Hepatocyte (in vitro differentiated cells): ENCODE data around the gene WDR88. TPM values are rescaled to one million over a fixed set of nuclear protein-coding genes. Genes with fewer than 3 reads are reported as not detected.
"Not testable (repeated sequence)": the region's sequence is repeated elsewhere in the genome, so short reads cannot be mapped to it uniquely, and the experiment has no call there.

Experiments
- DNase-seq: peaks from one replicate; pipeline ENCODE4 v3.0.0-alpha.2; 2016; ENCODE audit warnings: low spot score
- H2AFZ ChIP-seq: fragments of 200-600 bp; sonication (generic); 2 replicates; pipeline ENCODE4 v1.6.0; 2016; ENCODE audit warnings: antibody characterized with exemption, mild to moderate bottlenecking
- H3K27ac ChIP-seq: fragments of 200-600 bp; sonication (generic); 2 replicates; pipeline ENCODE4 v1.5.1; 2016; ENCODE audit warnings: mild to moderate bottlenecking
- H3K27me3 ChIP-seq: fragments of 200-600 bp; sonication (generic); 2 replicates; pipeline ENCODE4 v1.6.1; 2016
- H3K36me3 ChIP-seq: fragments of 200-600 bp; sonication (generic); replicated peaks from 2 replicates; pipeline ENCODE4 v1.5.1; 2016; ENCODE audit warnings: low read depth; ENCODE audit not compliant: insufficient read depth
- H3K4me1 ChIP-seq: fragments of 200-600 bp; sonication (generic); 2 replicates; pipeline ENCODE4 v1.5.1; 2016; ENCODE audit warnings: mild to moderate bottlenecking, moderate library complexity; ENCODE audit not compliant: insufficient read depth
- H3K4me2 ChIP-seq: fragments of 200-600 bp; sonication (generic); 2 replicates; pipeline ENCODE4 v1.6.0; 2016
- H3K4me3 ChIP-seq: fragments of 200-600 bp; sonication (generic); 2 replicates; pipeline ENCODE4 v1.5.1; 2016; ENCODE audit warnings: mild to moderate bottlenecking
- H3K79me2 ChIP-seq: fragments of 200-600 bp; sonication (generic); 2 replicates; pipeline ENCODE4 v1.6.0; 2017; ENCODE audit warnings: mild to moderate bottlenecking
- H3K9me2 ChIP-seq: fragments of 200-600 bp; sonication (generic); replicated peaks from 2 replicates; pipeline ENCODE4 v1.6.0; 2017; ENCODE audit warnings: mild to moderate bottlenecking; ENCODE audit not compliant: insufficient read depth
- H3K9me3 ChIP-seq: fragments of 200-600 bp; sonication (generic); 2 replicates; pipeline ENCODE4 v1.5.1; 2016; ENCODE audit warnings: low read depth, mild to moderate bottlenecking
- H4K20me1 ChIP-seq: fragments of 200-600 bp; sonication (generic); 2 replicates; pipeline ENCODE4 v1.6.0; 2016; ENCODE audit warnings: mild to moderate bottlenecking; ENCODE audit not compliant: insufficient read depth, poor library complexity, severe bottlenecking
- EZH2 ChIP-seq: fragments of 200-600 bp; sonication (generic); IDR thresholded peaks from 2 replicates; pipeline ENCODE4 v1.6.1; 2016; ENCODE audit warnings: antibody characterized with exemption, mild to moderate bottlenecking, borderline replicate concordance
- EZH2phosphoT487 ChIP-seq: fragments of 200-600 bp; sonication (generic); IDR thresholded peaks from one replicate; pipeline ENCODE4 v1.6.1; 2018; ENCODE audit warnings: antibody characterized with exemption, mild to moderate bottlenecking, low read depth, moderate library complexity; ENCODE audit not compliant: unreplicated experiment, severe bottlenecking
- WGBS: methylation state at CpG from one replicate; pipeline ENCODE4 v1.1.6; 2016; ENCODE audit warnings: low lambda C conversion rate; ENCODE audit errors: missing lambda C conversion rate; 5-methylcytosine and 5-hydroxymethylcytosine counted together
- polyA plus RNA-seq: library from polyadenylated mRNA; unstranded; fragments of >200 nt; fragmentation: Nextera tagmentation; extraction: Ambion mirVana; gene quantifications from 2 replicates; pipeline ENCODE4 v1.2.1, GENCODE V29; 2016
- total RNA-seq: library from RNA; depleted of rRNA; stranded (reverse); fragments of >200 nt; gene quantifications from 2 replicates; pipeline ENCODE4 v1.2.3, GENCODE V29; 2014
- TF ChIP-seq, protein P1 (sequence below): fragments of 200-600 bp; sonication (generic); IDR thresholded peaks from 2 replicates; pipeline ENCODE4 v1.5.1; 2016; ENCODE audit warnings: antibody characterized with exemption, mild to moderate bottlenecking; ENCODE audit not compliant: poor library complexity

WDR88 gene
- total and polyA plus RNA-seq, 2 experiments from 2014 or later, result 0.11 TPM; not detected in 1

DNA sequence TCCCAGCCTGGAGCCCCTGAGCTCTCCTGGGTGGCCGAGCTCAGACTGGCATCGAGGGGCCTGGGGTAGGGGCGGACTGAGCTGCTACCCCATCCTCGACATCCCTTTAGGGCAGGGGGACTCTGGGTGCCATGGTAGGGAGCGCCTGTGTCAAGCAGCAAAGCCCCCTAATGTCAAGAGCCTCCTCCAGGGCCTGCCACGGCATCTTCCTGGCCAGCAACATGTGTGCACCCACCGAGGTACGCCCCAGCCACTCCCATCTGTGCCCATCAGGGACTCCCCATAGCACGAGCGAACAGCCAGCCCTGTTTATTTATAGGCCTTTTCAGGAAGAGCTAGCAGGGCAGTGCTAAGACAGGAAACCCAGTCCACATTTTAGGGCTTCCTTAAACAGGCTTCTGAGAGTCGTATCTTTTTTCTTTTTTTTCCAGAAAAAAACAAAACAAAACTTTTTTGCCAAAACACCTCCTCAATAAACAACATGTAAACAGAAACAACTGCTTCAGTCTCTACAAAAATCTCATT lies 76.5 kb downstream of the WDR88 start:
- Histone ChIP-seq H3K4me3 (no peak overlapping the region), H3K9me3 (no peaks in the 10 kb centered on the region), H3K4me1 (no peaks in the 10 kb centered on the region), H4K20me1 (no peaks in the 10 kb centered on the region), H3K27ac (no peak overlapping the region), H3K36me3 (no peaks in the 10 kb centered on the region), H2AFZ (no peak overlapping the region), H3K27me3 (no peaks in the 10 kb centered on the region), H3K79me2 (no peaks in the 10 kb centered on the region), H3K9me2 (no peaks in the 10 kb centered on the region), H3K4me2 (no peak overlapping the region)
- DNase-seq, result no peak
- no peak for TF ChIP-seq EZH2
- TF ChIP-seq, protein P1, sequence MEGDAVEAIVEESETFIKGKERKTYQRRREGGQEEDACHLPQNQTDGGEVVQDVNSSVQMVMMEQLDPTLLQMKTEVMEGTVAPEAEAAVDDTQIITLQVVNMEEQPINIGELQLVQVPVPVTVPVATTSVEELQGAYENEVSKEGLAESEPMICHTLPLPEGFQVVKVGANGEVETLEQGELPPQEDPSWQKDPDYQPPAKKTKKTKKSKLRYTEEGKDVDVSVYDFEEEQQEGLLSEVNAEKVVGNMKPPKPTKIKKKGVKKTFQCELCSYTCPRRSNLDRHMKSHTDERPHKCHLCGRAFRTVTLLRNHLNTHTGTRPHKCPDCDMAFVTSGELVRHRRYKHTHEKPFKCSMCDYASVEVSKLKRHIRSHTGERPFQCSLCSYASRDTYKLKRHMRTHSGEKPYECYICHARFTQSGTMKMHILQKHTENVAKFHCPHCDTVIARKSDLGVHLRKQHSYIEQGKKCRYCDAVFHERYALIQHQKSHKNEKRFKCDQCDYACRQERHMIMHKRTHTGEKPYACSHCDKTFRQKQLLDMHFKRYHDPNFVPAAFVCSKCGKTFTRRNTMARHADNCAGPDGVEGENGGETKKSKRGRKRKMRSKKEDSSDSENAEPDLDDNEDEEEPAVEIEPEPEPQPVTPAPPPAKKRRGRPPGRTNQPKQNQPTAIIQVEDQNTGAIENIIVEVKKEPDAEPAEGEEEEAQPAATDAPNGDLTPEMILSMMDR, result no peak
- TF ChIP-seq EZH2phosphoT487, result no peak
- 86% methylated on average over 11 of the region's 11 CpGs for WGBS

DNA sequence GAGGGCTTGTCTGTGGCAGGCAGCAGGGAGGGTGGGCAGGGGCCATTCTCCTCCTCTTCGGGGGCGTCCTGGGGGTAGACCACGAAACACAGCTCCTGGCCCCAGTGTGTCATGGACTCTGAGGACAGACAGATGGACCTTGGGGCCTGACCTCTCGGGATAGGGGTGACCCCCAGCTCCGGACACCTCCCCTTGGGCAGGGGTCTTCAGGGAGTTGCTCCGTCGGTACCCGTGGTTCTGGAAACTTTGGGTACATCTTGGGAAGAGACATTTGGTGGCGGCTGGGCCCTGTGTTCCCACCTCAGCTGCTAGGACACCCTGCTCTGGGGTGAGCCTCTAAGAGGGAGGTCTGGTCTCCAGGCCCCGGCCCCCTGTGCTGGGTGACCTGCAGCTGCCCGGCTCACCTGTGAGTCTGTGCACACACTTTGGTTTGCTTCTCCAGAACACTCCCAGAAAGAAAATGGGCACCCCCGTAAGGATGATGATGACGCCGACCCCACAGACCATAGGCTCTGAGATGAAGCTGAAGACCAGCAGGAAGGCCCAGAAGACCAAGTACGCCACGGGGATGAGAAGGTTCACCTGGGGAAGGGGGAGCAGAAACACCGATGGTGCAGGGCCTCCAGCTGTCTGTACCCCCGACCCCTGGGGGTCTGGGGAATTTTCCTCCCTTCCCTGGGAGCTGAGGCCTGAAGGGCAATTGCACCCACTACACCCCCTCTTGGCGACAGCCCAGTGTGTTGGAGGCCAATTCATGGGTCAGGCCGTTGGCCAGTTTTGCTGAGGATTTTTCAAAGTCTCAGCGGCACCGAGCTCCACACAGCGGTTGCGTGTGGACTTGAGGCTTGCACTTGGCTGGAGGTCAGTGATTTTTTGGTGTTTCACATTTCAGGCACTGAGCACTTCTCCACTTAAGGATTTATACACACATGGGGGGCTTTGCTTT lies 77.3 kb downstream of the WDR88 start:
- Histone ChIP-seq H3K4me2 (no peak overlapping the region), H3K4me1 (no peaks in the 10 kb centered on the region), H2AFZ (no peak overlapping the region), H3K36me3 (no peaks in the 10 kb centered on the region), H3K79me2 (no peaks in the 10 kb centered on the region), H3K4me3 (no peak overlapping the region), H3K9me3 (no peaks in the 10 kb centered on the region), H3K27me3 (no peaks in the 10 kb centered on the region), H4K20me1 (no peaks in the 10 kb centered on the region), H3K27ac (no peak overlapping the region), H3K9me2 (no peaks in the 10 kb centered on the region)
- DNase-seq, result no peak
- WGBS, result 95% methylated on average over 24 of the region's 24 CpGs
- TF ChIP-seq EZH2phosphoT487 (no peak), EZH2 (no peak)
- TF ChIP-seq, protein P1, result no peak

GRCh38 chr19:33209850-33210230 lies 77.9 kb downstream of the WDR88 start:
- H3K4me1 ChIP-seq, DNase-seq, H4K20me1 ChIP-seq, H3K27me3 ChIP-seq, H3K9me3 ChIP-seq, H3K9me2 ChIP-seq, H2AFZ ChIP-seq, H3K4me2 ChIP-seq, H3K27ac ChIP-seq, H3K79me2 ChIP-seq, H3K4me3 ChIP-seq, H3K36me3 ChIP-seq: not testable (repeated sequence)
- 95% methylated on average over 7 of the region's 7 CpGs for WGBS

DNA sequence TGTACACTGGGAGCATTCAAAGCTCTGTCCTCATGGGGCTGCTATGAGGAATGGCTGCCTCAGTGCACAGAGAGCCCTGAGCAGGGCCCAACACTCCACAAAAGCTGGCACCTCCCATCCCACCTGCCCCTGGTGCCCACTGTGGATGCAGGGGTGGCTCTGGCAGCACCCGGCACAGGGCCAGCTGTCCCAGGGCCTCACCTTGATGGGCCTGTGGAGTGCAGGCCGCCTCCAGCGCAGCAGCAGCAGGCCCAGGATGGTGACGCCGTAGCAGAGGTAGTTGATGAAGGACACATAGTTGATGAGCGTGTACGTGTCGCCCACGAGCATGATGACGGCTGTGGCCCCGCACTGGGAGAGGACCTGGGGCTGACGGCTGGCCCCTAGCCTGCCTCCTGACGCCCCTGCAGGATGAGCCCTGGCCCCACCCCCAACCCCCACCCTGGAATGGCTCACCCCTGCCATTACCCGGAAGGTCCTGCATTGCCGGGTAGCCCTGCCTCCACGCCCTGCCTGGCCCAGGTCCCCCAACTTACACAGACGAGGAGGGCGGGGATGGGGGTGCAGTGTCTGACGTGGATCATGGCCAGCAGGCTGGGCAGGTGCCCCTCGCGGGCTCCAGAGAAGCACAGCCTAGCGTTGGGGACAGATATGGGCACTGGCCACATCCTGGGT lies 78.5 kb downstream of the WDR88 start:
- Histone ChIP-seq H3K79me2 (no peaks in the 10 kb centered on the region), H4K20me1 (no peaks in the 10 kb centered on the region), H3K27me3 (no peaks in the 10 kb centered on the region), H3K9me3 (no peaks in the 10 kb centered on the region), H3K4me3 (no peak overlapping the region), H3K36me3 (no peaks in the 10 kb centered on the region), H3K9me2 (no peaks in the 10 kb centered on the region), H3K4me1 (no peaks in the 10 kb centered on the region), H3K27ac (no peak overlapping the region), H3K4me2 (no peak overlapping the region), H2AFZ (no peak overlapping the region)
- no peak for DNase-seq
- WGBS, result 94% methylated on average over 18 of the region's 22 CpGs
- TF ChIP-seq EZH2phosphoT487 (no peak), EZH2 (no peak)
- TF ChIP-seq, protein P1, result no peak
